Measurements from ENCODE around the gene FAM163B. TPM values are rescaled to one million over a fixed set of nuclear protein-coding genes. Genes with fewer than 3 reads are reported as not detected.

FAM163B gene
- total RNA-seq, 2 donors from 2014 or later, result not detected

DNA sequence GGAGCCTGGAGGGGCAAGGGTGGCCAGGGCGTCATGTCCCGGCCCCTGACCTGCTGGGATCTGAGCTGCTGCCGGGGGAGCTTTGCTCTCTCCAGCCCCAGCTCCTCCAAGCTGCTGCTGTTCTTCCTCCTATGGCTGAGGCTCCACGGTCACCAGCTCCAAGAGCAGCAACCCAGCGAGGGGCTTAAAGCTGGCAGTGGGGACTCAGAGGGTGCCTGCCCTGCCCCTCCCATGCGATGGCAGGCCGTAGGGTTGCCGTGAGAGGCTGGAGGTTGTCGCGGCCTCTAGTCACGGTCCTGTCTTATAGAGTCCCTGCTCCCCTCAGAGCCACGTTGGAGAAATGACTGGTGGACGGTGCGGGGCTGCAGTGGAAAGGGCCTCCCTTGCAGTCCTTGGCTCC lies 46.5 kb upstream of the FAM163B start:
- H3K9me3 ChIP-seq (ENCODE audit: control insufficient read depth, low read length), result no peaks in the 10 kb centered on the region
- H3K4me1 ChIP-seq (ENCODE audit: control insufficient read depth, insufficient read depth, low read length), result no peaks in the 10 kb centered on the region
- no peaks in the 10 kb centered on the region for H3K36me3 Mint-ChIP-seq (ENCODE audit: low read depth)
- H3K9ac ChIP-seq (ENCODE audit: extremely low read depth, low read length, poor library complexity, severe bottlenecking), result no peak overlapping the region
- no peak overlapping the region for H3K4me3 Mint-ChIP-seq
- H3K9me3 Mint-ChIP-seq, result no peaks in the 10 kb centered on the region
- H3K27me3 ChIP-seq (ENCODE audit: control insufficient read depth, insufficient read depth, low read length, poor library complexity, severe bottlenecking), result peaks cover 23% of the 10 kb centered on the region
- no peaks in the 10 kb centered on the region for H3K36me3 ChIP-seq (ENCODE audit: control insufficient read depth, insufficient read depth, low read length)
- TF ChIP-seq, protein P1, sequence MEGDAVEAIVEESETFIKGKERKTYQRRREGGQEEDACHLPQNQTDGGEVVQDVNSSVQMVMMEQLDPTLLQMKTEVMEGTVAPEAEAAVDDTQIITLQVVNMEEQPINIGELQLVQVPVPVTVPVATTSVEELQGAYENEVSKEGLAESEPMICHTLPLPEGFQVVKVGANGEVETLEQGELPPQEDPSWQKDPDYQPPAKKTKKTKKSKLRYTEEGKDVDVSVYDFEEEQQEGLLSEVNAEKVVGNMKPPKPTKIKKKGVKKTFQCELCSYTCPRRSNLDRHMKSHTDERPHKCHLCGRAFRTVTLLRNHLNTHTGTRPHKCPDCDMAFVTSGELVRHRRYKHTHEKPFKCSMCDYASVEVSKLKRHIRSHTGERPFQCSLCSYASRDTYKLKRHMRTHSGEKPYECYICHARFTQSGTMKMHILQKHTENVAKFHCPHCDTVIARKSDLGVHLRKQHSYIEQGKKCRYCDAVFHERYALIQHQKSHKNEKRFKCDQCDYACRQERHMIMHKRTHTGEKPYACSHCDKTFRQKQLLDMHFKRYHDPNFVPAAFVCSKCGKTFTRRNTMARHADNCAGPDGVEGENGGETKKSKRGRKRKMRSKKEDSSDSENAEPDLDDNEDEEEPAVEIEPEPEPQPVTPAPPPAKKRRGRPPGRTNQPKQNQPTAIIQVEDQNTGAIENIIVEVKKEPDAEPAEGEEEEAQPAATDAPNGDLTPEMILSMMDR (conservative IDR thresholded peaks at IDR 0.05), result no peak
- H3K27ac ChIP-seq (ENCODE audit: low read depth, low read length), result no peak overlapping the region
- H3K4me1 Mint-ChIP-seq, result peaks cover 8% of the 10 kb centered on the region
- DNase-seq, result no peak
- no peak overlapping the region for H3K27ac Mint-ChIP-seq
- 79 to 86% methylated on average over 14 of the region's 14 CpGs for WGBS, 2 experiments (ENCODE audit: insufficient coverage in 1 of 2, insufficient read length in 1 of 2)
- no peak overlapping the region for H3K4me3 ChIP-seq (ENCODE audit: low read length)
- peaks cover 34% of the 10 kb centered on the region for H3K27me3 Mint-ChIP-seq (ENCODE audit: insufficient read depth)

DNA sequence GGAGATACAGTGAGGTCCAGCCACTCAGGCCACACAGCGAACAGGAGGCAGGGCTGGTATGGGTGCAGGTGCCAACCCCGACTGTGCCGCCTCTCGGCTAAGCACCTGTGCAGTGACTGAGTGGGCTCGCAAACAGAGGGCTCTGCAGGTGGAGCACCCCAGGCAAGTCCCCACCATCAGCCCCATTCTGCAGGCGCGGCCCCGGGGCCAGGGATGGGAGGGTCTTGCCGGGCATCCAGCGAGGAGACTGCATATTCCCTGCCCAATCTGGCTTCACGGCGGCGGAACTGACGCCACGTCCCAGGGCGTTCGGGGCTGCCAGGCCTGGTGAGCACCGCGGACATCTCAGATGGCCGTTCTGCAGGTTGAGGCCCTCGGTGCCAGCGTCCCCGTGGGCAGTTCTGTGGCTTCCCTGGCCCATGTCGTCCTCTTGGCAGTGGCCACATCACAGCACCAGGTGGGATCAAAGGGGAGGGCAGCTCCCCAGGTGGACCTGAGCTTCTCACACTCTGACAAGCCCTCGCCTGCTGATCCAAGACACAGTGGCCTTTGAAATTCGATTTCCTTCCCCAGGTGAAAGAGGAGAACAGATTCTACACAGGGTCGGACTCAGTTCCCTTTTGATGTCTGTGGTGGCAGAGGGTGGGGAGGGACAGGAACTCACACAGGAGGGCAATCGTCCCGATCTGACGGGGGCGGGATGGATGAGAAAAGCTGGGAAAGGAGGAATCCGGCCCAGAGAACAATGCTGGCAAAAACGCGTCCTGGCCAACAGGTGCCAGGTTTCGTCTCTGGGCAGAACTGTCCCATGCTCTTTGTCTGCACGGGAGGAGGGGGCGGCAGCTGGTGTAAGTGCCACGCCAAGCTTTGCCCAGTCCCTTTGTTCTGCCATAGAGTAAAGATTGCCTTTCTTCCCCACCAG lies 45.8 kb upstream of the FAM163B start:
- H3K27ac Mint-ChIP-seq, result no peak overlapping the region
- peaks cover 8% of the 10 kb centered on the region for H3K4me1 Mint-ChIP-seq
- TF ChIP-seq, protein P1 (conservative IDR thresholded peaks at IDR 0.05), result no peak
- peaks cover 28% of the 10 kb centered on the region for H3K27me3 Mint-ChIP-seq (ENCODE audit: insufficient read depth)
- Histone ChIP-seq H3K4me3 (ENCODE audit: low read length) (no peak overlapping the region), H3K9ac (ENCODE audit: extremely low read depth, low read length, poor library complexity, severe bottlenecking) (no peak overlapping the region), H3K36me3 (ENCODE audit: control insufficient read depth, insufficient read depth, low read length) (no peaks in the 10 kb centered on the region), H3K4me1 (ENCODE audit: control insufficient read depth, insufficient read depth, low read length) (no peaks in the 10 kb centered on the region), H3K27ac (ENCODE audit: low read depth, low read length) (no peak overlapping the region), H3K27me3 (ENCODE audit: control insufficient read depth, insufficient read depth, low read length, poor library complexity, severe bottlenecking) (peaks cover 21% of the 10 kb centered on the region), H3K9me3 (ENCODE audit: control insufficient read depth, low read length) (no peaks in the 10 kb centered on the region)
- no peaks in the 10 kb centered on the region for H3K9me3 Mint-ChIP-seq
- H3K4me3 Mint-ChIP-seq, result no peak overlapping the region
- no peak for DNase-seq
- WGBS, 2 experiments (ENCODE audit: insufficient coverage in 1 of 2, insufficient read length in 1 of 2), result 82 to 84% methylated on average over 32 to 38 of the region's 38 CpGs
- H3K36me3 Mint-ChIP-seq (ENCODE audit: low read depth), result no peaks in the 10 kb centered on the region

DNA sequence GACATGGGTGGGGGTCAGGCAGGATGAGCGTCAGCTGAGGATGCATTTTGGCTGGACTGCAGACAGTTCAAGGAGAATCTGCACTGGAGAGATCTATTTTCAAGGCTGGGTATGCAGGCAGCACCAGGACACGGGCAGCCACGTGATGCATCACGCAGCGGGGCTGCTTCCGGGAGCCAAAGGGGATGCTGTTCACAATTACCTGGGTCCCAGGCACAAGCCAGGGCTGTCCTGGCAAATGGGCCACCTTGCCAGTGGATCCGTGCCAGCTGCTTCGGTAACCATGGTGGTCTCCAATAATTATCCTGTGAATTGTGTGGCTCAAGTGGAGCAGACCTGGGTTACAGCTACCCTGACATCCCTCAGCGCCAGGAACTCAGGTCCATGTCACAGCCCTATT lies 44.4 kb upstream of the FAM163B start:
- no peaks in the 10 kb centered on the region for H3K9me3 Mint-ChIP-seq
- H3K9me3 ChIP-seq (ENCODE audit: control insufficient read depth, low read length), result no peaks in the 10 kb centered on the region
- H3K4me3 ChIP-seq (ENCODE audit: low read length), result no peak overlapping the region
- no peaks in the 10 kb centered on the region for H3K4me1 ChIP-seq (ENCODE audit: control insufficient read depth, insufficient read depth, low read length)
- H3K4me3 Mint-ChIP-seq, result no peak overlapping the region
- peaks cover 7% of the 10 kb centered on the region for H3K27me3 ChIP-seq (ENCODE audit: control insufficient read depth, insufficient read depth, low read length, poor library complexity, severe bottlenecking)
- no peak overlapping the region for H3K27ac Mint-ChIP-seq
- no peaks in the 10 kb centered on the region for H3K36me3 Mint-ChIP-seq (ENCODE audit: low read depth)
- TF ChIP-seq, protein P1 (conservative IDR thresholded peaks at IDR 0.05), result no peak
- peaks cover 3% of the 10 kb centered on the region for H3K4me1 Mint-ChIP-seq
- H3K9ac ChIP-seq (ENCODE audit: extremely low read depth, low read length, poor library complexity, severe bottlenecking), result no peak overlapping the region
- H3K27ac ChIP-seq (ENCODE audit: low read depth, low read length), result no peak overlapping the region
- DNase-seq, result no peak
- H3K36me3 ChIP-seq (ENCODE audit: control insufficient read depth, insufficient read depth, low read length), result no peaks in the 10 kb centered on the region
- peaks cover 16% of the 10 kb centered on the region for H3K27me3 Mint-ChIP-seq (ENCODE audit: insufficient read depth)
- WGBS, 2 experiments (ENCODE audit: insufficient coverage in 1 of 2, insufficient read length in 1 of 2), result 86 to 87% methylated on average over 9 of the region's 9 CpGs

All from endodermal cell (in vitro differentiated cells).